Effector CD4-positive, alpha-beta T cell (primary cell): ENCODE measurements around the gene NAXD.
"Not testable (repeated sequence)": the region's sequence is repeated elsewhere in the genome, so short reads cannot be mapped to it uniquely, and the experiment has no call there.

Experiments used
- DNase-seq: peaks from one replicate; pipeline ENCODE4 v3.0.0-alpha.2; 2020

NAXD gene

DNA sequence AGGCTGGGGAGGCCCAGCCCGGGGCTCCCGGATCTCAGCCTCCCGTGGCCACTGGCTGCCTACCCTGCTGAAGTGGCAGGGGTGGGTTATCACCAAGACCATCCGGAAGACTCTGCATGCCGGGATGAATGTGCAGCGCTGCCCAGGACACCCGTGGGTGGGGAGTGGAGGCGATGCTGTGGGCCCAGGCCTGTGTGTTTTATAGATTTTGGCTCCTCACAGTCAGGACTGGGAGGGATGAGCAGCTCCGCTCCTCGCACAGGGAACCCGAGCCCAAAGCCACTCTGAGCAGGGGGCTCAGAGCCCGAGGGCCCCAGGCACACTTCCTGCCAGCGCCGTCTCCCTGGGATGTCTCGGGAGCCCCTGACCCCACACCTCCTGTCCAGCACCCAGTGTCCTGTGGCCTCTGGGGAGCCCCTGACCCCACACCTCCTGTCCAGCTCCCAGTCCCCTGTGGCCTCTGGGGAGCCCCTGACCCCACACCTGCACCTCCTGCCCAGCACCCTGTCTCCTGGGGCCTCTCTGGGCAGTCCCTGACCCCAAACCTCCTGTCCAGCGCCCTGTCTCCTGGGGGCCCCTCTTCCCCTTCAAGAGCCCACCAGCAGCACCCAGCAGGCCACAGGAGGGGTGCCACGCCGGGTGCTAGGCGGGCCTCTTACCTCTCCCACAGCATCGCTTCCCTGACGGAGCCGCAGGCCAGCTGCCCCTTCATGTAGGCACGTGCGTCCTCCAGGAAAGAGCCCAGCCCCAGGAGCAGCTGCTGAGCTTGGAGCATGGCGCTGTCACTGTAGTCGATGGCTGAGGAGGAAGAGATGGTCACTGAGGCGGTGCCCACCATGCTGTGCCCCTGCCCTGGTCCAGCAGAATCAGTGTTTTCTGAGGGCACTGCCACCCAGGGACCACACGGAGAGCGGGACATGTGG, 31.4 kb downstream of the NAXD start:
- DNase-seq: no peak

GRCh38 chr13:110647365-110647737, 32.0 kb downstream of the NAXD start:
- no peak for DNase-seq

- no peak for DNase-seq
These were observed 32.9 kb downstream of the NAXD start for GRCh38 chr13:110648146-110648819.

DNA sequence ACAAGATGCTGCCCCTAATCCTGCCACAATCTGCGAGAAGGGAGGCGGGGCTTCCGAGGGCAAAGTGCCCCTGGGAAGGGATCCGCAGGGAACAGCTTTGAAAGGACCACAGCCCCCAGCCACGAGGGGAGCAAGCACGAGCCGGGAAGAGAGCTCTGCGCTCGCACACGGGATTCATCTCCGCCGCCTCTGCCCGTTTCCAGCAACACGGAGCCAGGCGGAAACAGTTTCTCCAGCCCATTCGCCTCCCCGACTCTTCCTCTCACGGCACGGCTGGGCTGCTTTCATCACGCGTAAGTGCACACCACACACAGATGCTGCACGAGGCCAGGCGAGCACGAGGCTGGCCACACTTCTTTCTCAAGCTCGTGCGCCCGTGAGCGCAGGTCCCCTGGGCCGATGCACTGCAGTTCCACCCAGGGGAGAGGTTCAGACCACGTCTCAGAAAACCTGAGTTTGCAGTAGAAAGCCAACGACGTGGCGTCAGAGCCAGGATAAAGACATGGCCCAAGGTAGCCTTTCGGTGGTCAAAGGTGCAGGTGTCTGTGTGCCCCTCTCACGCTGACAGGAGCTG, 33.6 kb downstream of the NAXD start:
- DNase-seq: no peak

DNA sequence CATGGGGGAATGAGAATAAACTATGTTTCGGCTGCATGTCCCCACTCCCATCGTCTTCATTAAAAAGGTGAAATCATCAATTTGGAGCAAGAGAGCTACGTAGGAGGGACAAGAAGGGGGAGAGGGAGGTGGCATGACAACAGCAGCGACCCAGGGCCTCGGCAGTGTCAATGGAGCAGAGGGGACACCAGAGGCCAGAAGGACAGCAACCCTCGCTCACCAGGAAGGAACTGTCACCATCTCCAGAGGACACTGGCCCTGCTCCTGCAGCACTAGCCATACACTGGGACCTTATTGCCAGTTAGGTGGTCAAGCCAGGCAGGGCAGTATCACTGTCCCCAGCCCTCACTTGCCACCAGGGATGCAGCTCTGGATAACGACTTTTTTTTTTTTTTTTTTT, 34.2 kb downstream of the NAXD start:
- DNase-seq: no peak

DNA sequence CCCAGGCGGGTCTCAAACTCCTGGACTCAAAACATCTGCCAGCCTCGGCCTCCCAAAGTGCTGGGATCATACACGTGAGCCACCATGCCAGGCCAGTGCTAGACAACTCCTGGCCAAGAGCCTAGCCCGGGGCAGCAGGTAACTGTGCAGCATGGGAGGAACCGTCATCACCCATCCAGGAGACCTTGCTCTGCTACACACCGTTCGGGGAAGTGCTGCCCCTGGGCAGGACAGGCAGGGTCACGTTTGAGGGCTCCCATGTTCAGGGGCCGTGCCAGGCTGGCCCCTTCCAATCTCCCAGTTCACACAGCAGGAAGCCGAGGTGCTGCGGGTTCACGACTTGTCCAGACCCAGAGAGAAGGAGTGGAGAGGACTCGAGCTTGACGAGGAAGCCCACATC, 35.1 kb downstream of the NAXD start:
- DNase-seq: no peak

DNA sequence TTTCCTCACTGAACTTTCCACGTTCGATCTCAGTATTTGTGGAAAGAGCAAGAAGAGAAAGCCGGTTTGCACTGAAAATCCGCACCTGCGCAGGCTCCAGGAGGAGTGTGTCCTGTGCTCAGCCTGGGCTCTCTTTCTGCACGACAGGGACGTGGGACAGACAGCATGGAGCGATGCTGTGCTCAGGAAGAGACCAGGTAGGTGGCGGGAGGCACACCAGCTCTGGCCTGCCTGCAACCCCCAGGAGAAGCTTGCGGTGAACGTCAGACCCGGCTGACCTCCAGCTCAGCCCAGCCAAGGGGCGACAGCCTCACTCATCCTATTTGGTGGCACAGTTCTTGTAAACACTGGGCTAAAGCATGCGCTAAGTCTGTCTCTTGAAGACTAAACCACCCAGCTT, 35.9 kb downstream of the NAXD start:
- no peak for DNase-seq

GRCh38 chr13:110651726-110652230, 36.4 kb downstream of the NAXD start:
- no peak for DNase-seq

DNA sequence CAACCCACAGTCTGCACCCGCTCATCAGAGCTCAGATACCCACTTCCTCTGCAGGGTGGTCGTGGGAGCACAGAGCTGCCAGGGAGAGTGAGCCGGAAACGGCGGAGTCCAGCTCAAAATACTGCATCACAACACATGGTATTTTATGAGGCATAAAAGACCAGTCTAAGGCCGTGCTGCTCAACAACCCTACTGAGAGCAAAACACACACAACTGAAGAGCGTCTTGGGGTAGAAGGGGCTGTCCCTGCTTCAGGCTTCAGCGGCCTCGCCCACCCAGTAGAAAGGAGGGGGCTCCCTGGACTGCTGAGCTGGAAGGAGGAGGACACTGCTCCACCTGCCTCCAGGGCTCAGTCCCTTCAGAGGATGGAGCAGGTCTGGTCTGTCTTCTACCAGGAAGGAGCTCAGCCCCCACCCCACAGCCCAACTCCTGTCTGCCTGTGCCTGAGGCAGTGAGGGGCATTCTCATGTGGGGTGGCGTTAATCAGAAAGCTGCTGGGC, 36.9 kb downstream of the NAXD start:
- DNase-seq: no peak

DNA sequence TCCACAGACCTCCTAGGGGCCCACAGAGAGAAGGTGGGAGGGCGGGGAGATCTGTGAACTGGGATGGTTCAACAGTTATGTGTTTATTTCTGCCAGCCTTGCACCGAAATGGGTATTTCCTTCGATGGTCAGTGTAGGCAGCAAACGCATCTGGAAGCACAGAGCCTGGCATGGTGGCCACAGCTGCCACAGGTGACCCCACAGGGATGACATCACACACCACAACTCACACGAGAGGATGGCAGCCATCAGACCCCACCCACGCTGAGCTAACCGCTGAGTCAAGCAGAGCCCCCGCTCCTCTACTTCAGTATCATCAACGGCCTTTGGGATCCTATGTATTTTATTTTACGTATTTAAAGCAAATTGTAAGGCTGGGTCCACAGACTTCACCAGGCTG, 37.4 kb downstream of the NAXD start:
- no peak for DNase-seq

DNA sequence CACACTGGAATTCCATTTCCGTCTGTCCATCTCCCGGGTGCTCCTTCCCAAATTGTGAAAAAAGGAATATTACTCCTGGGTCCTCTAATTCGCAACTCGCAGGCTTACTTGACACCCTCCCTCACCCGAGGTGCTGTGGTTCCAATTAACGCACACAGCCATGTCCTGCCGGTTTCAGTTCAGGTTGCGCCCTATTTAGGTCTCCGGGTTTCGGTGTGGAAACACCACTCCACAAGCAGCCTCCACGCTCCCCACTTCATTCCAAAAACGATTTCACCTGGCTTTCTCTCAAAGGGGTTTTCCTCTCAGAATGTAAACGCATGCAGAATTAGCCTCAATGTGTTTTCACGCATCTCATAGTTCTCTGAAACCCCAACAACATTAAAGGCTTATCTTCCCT, 37.9 kb downstream of the NAXD start:
- no peak for DNase-seq

DNA sequence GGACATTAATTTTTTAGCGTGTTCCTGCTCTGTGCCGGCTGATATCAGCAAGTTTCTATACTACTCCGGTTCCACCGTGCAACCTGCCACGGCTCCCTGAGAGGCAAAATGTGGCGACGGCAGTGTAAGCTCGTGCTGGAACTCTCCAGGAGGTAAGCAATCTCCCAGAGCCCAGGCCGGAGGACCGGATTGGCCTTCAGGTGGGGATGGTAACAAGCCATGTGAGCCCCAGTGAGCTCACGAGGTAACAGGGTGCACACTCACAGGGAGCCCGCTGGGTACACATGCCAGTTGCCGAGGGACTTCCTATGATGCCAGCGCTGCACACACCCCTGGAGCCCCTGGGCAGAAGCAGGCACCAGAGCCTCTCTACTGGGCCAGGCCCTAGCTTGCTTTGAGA, 38.5 kb downstream of the NAXD start:
- no peak for DNase-seq

DNA sequence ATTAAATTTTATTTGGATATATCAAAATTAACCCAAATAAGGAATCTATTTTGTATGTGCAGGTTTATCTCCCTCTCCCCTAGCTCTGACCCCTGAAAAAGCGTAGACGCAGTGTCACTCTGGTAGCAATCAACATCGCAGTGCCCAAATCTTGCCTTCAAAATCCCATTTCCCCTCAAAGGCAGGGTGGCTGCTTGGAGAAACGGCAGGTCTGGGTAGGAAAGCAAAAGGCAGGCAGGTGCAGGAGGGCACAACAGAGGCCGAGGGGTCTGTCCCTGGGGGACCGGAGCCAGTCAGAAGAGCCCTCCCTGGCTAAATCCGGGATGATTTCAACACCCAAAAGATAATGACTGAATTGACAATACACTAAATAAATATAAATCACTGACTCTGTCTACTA, 41.9 kb downstream of the NAXD start:
- DNase-seq: no peak

GRCh38 chr13:110658218-110658911, 43.0 kb downstream of the NAXD start:
- not testable (repeated sequence) for DNase-seq

GRCh38 chr13:110661256-110661655, 45.9 kb downstream of the NAXD start:
- no peak for DNase-seq

DNA sequence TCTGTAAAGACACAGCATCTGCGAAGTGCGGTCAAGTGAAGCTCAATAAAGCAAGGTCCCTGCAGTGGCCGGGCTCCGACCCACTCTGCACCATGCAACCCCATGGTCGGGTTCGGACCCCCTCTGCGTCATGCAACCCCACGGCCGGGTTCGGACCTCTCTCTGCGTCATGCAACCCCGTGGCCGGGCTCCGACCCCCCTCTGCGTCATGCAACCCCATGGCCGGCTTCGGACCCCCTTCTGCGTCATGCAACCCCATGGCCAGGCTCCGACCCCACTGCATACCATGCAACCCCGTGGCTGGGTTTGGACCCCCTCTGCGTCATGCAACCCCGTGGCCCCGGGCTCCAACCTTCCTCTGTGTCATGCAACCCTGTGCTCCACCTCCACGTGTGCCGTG, 46.7 kb downstream of the NAXD start:
- no peak for DNase-seq

- DNase-seq: no peak
These were observed 47.6 kb downstream of the NAXD start for GRCh38 chr13:110662777-110663443.

DNA sequence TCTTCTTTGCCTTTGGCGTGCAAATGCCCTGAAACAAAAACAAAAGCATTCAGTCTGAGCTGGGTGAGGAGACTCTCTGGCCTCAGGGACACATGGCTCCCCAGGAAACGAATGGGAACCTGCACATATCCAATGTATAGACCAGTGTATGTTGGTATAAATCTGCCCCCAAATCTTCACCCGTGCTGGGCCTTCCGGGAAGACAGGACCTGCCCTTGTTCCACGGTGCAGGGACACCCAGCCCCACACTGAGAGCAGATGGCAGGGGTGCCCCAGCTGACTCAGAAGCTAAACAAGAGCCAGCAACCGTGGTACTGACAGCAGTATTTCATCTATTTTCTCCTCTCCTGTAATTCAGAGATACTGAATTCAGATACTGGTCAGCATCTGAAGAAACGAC, 48.1 kb downstream of the NAXD start:
- no peak for DNase-seq

- DNase-seq: no peak
These were observed 48.7 kb downstream of the NAXD start for GRCh38 chr13:110664041-110664440.

DNA sequence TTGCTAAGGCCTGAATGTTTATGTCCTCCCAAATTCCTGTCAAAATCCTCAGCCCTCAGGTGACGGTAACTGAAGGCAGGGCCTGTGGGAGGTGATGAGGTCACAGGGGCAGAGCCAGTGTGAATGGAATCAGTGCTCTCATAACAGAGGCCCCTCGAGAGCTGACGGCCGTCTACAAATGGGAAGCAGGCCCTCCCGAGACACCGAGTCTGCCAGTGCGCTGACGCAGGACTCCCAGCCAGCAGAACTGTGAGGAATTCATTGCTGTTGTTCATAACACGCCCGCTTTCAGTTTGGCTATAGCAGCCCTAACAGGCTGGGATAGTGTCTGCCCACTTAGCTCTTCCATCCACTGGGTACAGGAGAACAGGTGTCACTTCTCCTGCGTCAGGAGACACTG, 49.3 kb downstream of the NAXD start:
- DNase-seq: no peak

GRCh38 chr13:110665491-110666254, 50.3 kb downstream of the NAXD start:
- DNase-seq: no peak

GRCh38 chr13:110666255-110666533, 50.8 kb downstream of the NAXD start:
- DNase-seq: no peak
